ENCODE results near the gene USP40. TPM values are rescaled to one million over a fixed set of nuclear protein-coding genes. Genes with fewer than 3 reads are reported as not detected.

USP40 gene
- total and polyA plus RNA-seq, 2 of the 8 experiments (the other 6 are each of a cell fraction or from before 2014, with no cell fraction given): 12.0 to 15.7 TPM

GRCh38 chr2:233464531-233465240 is 101.9 kb downstream of the USP40 start:
- H2AFZ ChIP-seq (ENCODE audit: low read length): no peak overlapping the region
- peaks cover 2% of the 10 kb centered on the region; the same call in 1 of the 2 replicates for H3K23me2 ChIP-seq (ENCODE audit: low read depth, low read length)
- WGBS, 2 experiments (ENCODE audit: extremely low coverage in 1 of 2, insufficient coverage in 1 of 2, insufficient read length in 1 of 2, insufficient replicate concordance in 2 of 2, low coverage in 1 of 2, low lambda C conversion rate in 2 of 2, missing lambda C conversion rate in 1 of 2): 91% methylated on average over 16 of the region's 16 CpGs; no CpG with 5 or more reads in 1 of the 2 experiments
- H4K8ac ChIP-seq (ENCODE audit: extremely low read depth, insufficient read depth, low read length): no peak overlapping the region
- H3K9ac ChIP-seq (replicated peaks in 1 of 4; ENCODE audit: extremely low read depth in 1 of 4, low read depth in 3 of 4, low read length in 3 of 4): no peak overlapping the region
- peaks cover 0 to 2% of the 10 kb centered on the region in 2 experiments for H4K20me1 ChIP-seq (replicated peaks in 1 of 2; ENCODE audit: control insufficient read depth in 1 of 2, insufficient read depth in 2 of 2, low read length in 2 of 2)
- peaks cover 2 to 11% (median 6%) of the 10 kb centered on the region in 4 experiments; a peak in 5 of 8 replicates for H3K36me3 ChIP-seq (ENCODE audit: control insufficient read depth in 2 of 4, insufficient read depth in 4 of 4, low read length in 3 of 4)
- no peak overlapping the region for H3K56ac ChIP-seq (replicated peaks; ENCODE audit: insufficient read length, low read depth, low read length)
- no peaks in the 10 kb centered on the region for H3K27me3 ChIP-seq (replicated peaks in 1 of 4; ENCODE audit: control insufficient read depth in 3 of 4, extremely low read depth in 1 of 4, insufficient read depth in 3 of 4, low read length in 3 of 4)
- H3K79me2 ChIP-seq (ENCODE audit: control insufficient read depth in 1 of 2, insufficient read depth in 2 of 2, low read length in 2 of 2): no peaks in the 10 kb centered on the region
- H3K9me3 ChIP-seq (ENCODE audit: insufficient read depth in 2 of 2, low read depth in 1 of 2, low read length in 1 of 2): no peaks in the 10 kb centered on the region
- no peak overlapping the region for H3K14ac ChIP-seq (ENCODE audit: insufficient read length)
- no peak overlapping the region for H4K5ac ChIP-seq (ENCODE audit: insufficient read length, low read depth, low read length)
- H3K4ac ChIP-seq (replicated peaks; ENCODE audit: insufficient read length, low read depth, low read length): no peak overlapping the region
- no peak overlapping the region for H2BK15ac ChIP-seq (ENCODE audit: low read length)
- H2BK5ac ChIP-seq (ENCODE audit: low read depth, low read length): no peak overlapping the region
- no peak overlapping the region for H3K4me2 ChIP-seq (ENCODE audit: insufficient read depth in 1 of 2, low read depth in 2 of 2, low read length in 2 of 2)
- FAIRE-seq (no peak), DNase-seq (ENCODE audit: low read depth in 1 of 2, low spot score in 2 of 2) (no peak)
- CTCF ChIA-PET (ENCODE audit: partially characterized antibody): interaction anchor here (0.6 to 1.5 kb wide), 5 partner anchors 9 to 368 kb away, joined by 3 to 7 read pairs (median 4); no protein-coding TSS in a partner anchor
- H2BK12ac ChIP-seq (ENCODE audit: low read depth, low read length): no peak overlapping the region
- H3K23ac ChIP-seq (ENCODE audit: insufficient read length): no peak overlapping the region
- H3K18ac ChIP-seq (ENCODE audit: extremely low read depth, low read length): no peak overlapping the region
- no peak overlapping the region for H3K27ac ChIP-seq (ENCODE audit: low read depth, low read length)
- no peak overlapping the region for H2BK120ac ChIP-seq (replicated peaks; ENCODE audit: low read depth, low read length)
- no peak overlapping the region for H2AK5ac ChIP-seq (ENCODE audit: low read depth, low read length)
- no peaks in the 10 kb centered on the region for H3K79me1 ChIP-seq (ENCODE audit: low read depth, low read length)
- H3K4me3 ChIP-seq (ENCODE audit: extremely low read depth in 1 of 4, insufficient read depth in 2 of 4, low read depth in 3 of 4, low read length in 4 of 4): no peak overlapping the region
- no peak overlapping the region for H2BK20ac ChIP-seq (ENCODE audit: low read length)
- H4K91ac ChIP-seq (replicated peaks; ENCODE audit: insufficient read length, low read length): no peak overlapping the region
- H3K4me1 ChIP-seq (replicated peaks in 1 of 4; ENCODE audit: control insufficient read depth in 3 of 4, insufficient read depth in 4 of 4, low read length in 3 of 4): no peaks in the 10 kb centered on the region
- POLR2A ChIA-PET (ENCODE audit: partially characterized antibody): no interaction called here
- TF ChIP-seq MAX (IDR thresholded peaks at IDR 0.05): no peak
- no peak for TF ChIP-seq BRCA1 (IDR thresholded peaks at IDR 0.05; ENCODE audit: low read depth, low read length)
- no peak for TF ChIP-seq RBBP5 (IDR thresholded peaks at IDR 0.05; ENCODE audit: borderline replicate concordance, low read depth, low read length)
